ENCODE results near the gene CAMK2N2. TPM values are rescaled to one million over a fixed set of nuclear protein-coding genes. Genes with fewer than 3 reads are reported as not detected.
A peak's percentile ranks its signal among the peaks of the same experiment; 100 is the strongest.

CAMK2N2 gene
- total and polyA plus RNA-seq, 9 of the 15 experiments (the other 6 are each of a cell fraction or from before 2014, with no cell fraction given) = 0.08 to 0.22 (median 0.11) TPM; not detected in 5

GRCh38 chr3:184248454-184249411 lies 12.6 kb downstream of the CAMK2N2 start, which contains the start of gene ALG3 (continued):
- TF ChIP-seq TSHZ1 (CRISPR knock-in tag; IDR thresholded peaks at IDR 0.05) (no peak), TAL1 (IDR thresholded peaks at IDR 0.05) (no peak), ESRRB (CRISPR knock-in tag; IDR thresholded peaks at IDR 0.05; ENCODE audit: borderline replicate concordance) (no peak), KAT8 (IDR thresholded peaks at IDR 0.05; ENCODE audit: low read depth) (no peak), NR3C1 (CRISPR knock-in tag; IDR thresholded peaks at IDR 0.05) (no peak), MAX (CRISPR knock-in tag; IDR thresholded peaks at IDR 0.05) (0 out of 2 replicates have a peak, but pooled peaks have one; percentile 54), TFAM (CRISPR knock-in tag; conservative IDR thresholded peaks at IDR 0.05) (no peak), ATF7 (IDR thresholded peaks at IDR 0.05) (no peak; the same call in none of the 2 replicates), ZNF12 (CRISPR knock-in tag; IDR thresholded peaks at IDR 0.05) (no peak), ZNF75A (CRISPR knock-in tag; IDR thresholded peaks at IDR 0.05) (no peak), CBX3 (IDR thresholded peaks at IDR 0.05; ENCODE audit: borderline replicate concordance in 1 of 2, low read length in 2 of 2) (peak in 1 of 2 experiments; percentile 64; a peak in 1 of 3 replicates), SMARCE1 (IDR thresholded peaks at IDR 0.05) (no peak), ETS2 (tag; IDR thresholded peaks at IDR 0.05; ENCODE audit: borderline replicate concordance, poor library complexity, severe bottlenecking) (no peak), NELFE (IDR thresholded peaks at IDR 0.05; ENCODE audit: insufficient read depth, insufficient read length) (no peak), ZNF764 (CRISPR knock-in tag; IDR thresholded peaks at IDR 0.05; ENCODE audit: low read depth) (no peak), ZFP30 (CRISPR knock-in tag; IDR thresholded peaks at IDR 0.05; ENCODE audit: borderline replicate concordance) (no peak), CBFA2T2 (conservative IDR thresholded peaks at IDR 0.05) (no peak), WHSC1 (IDR thresholded peaks at IDR 0.05; ENCODE audit: low read length) (no peak), ZNF24 (IDR thresholded peaks at IDR 0.05) (peak; percentile 29; the same call in 1 of the 2 replicates), PBX2 (CRISPR knock-in tag; IDR thresholded peaks at IDR 0.05; ENCODE audit: low read depth) (no peak), PBX2 (tag; conservative IDR thresholded peaks at IDR 0.05; ENCODE audit: low read depth) (no peak)

Data from K562 (cell line).